ENCODE results near the gene TMCO1.
"Not testable (repeated sequence)": the region's sequence is repeated elsewhere in the genome, so short reads cannot be mapped to it uniquely, and the experiment has no call there.

The TMCO1 gene

GRCh38 chr1:165742194-165742593, 26.5 kb downstream of the TMCO1 start:
- TF ChIP-seq CTCF (conservative IDR thresholded peaks at IDR 0.05; ENCODE audit: low read depth, low read length) = no peak
- no peak overlapping the region for H3K4me3 ChIP-seq (ENCODE audit: low read depth, low read length)
- no peak for DNase-seq (ENCODE audit: low read depth)

- no peak overlapping the region for H3K4me3 ChIP-seq (ENCODE audit: low read depth, low read length)
- no peak for DNase-seq (ENCODE audit: low read depth)
- no peak for TF ChIP-seq CTCF (conservative IDR thresholded peaks at IDR 0.05; ENCODE audit: low read depth, low read length)
Observed at GRCh38 chr1:165738794-165739193, 29.9 kb downstream of the TMCO1 start.

- DNase-seq (ENCODE audit: low read depth) = peak; percentile 29
Observed at GRCh38 chr1:165737196-165737595, 31.5 kb downstream of the TMCO1 start.

GRCh38 chr1:165734906-165735305, 33.8 kb downstream of the TMCO1 start:
- no peak for TF ChIP-seq CTCF (conservative IDR thresholded peaks at IDR 0.05; ENCODE audit: low read depth, low read length)
- DNase-seq (ENCODE audit: low read depth) = no peak
- H3K4me3 ChIP-seq (ENCODE audit: low read depth, low read length) = no peak overlapping the region

More at GRCh38 chr1:165737196-165737595, 31.5 kb downstream of the TMCO1 start:
- no peak overlapping the region for H3K4me3 ChIP-seq (ENCODE audit: low read depth, low read length)
- TF ChIP-seq CTCF (conservative IDR thresholded peaks at IDR 0.05; ENCODE audit: low read depth, low read length) = no peak

- no peak overlapping the region for H3K4me3 ChIP-seq (ENCODE audit: low read depth, low read length)
- TF ChIP-seq CTCF (conservative IDR thresholded peaks at IDR 0.05; ENCODE audit: low read depth, low read length) = no peak
- no peak for DNase-seq (ENCODE audit: low read depth)
Observed at GRCh38 chr1:165726841-165727240, 41.8 kb downstream of the TMCO1 start.

GRCh38 chr1:165726169-165726568, 42.5 kb downstream of the TMCO1 start:
- no peak overlapping the region for H3K4me3 ChIP-seq (ENCODE audit: low read depth, low read length)
- DNase-seq (ENCODE audit: low read depth) = no peak
- TF ChIP-seq CTCF (conservative IDR thresholded peaks at IDR 0.05; ENCODE audit: low read depth, low read length) = no peak

GRCh38 chr1:165717918-165718515, 50.7 kb downstream of the TMCO1 start:
- peak; percentile 88 for DNase-seq (ENCODE audit: low read depth)
- peak; percentile 87 for TF ChIP-seq CTCF (conservative IDR thresholded peaks at IDR 0.05; ENCODE audit: low read depth, low read length)
- H3K4me3 ChIP-seq (ENCODE audit: low read depth, low read length) = no peak overlapping the region

- H3K4me3 ChIP-seq (ENCODE audit: low read depth, low read length); DNase-seq (ENCODE audit: low read depth): not testable (repeated sequence)
Observed at GRCh38 chr1:165716265-165717051, 52.2 kb downstream of the TMCO1 start.
